ENCODE results near the gene SYF2.

DNA sequence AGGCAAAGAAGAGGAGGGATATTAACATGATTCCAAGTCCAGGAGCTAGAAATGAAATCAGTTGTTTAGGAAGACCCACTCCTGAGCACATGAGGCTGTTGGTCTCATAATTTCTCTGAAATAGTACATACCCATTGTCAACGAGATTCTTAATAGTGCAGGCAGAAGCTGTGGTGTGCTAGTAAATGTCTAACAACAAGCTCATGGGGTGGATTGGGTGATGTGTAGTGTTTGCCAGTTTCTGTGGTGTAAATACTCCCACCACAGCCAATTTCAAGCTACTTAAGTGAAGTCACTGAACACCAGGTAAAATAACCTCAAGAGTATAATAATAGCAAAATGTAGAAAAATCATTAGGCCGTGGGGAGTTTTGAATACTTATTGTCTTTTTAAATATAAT lies 42.0 kb downstream of the SYF2 start:
- TF ChIP-seq POLR2AphosphoS5 (IDR thresholded peaks at IDR 0.05; ENCODE audit: borderline replicate concordance, low read depth, low read length) (no peak), EZH2 (IDR thresholded peaks at IDR 0.05) (no peak)
